Skeletal muscle tissue (tissue), 4 donors: ENCODE measurements around the gene NDUFS7. TPM values are rescaled to one million over a fixed set of nuclear protein-coding genes. Genes with fewer than 3 reads are reported as not detected.
A peak's percentile ranks its signal among the peaks of the same experiment; 100 is the strongest.
"Not testable (repeated sequence)": the region's sequence is repeated elsewhere in the genome, so short reads cannot be mapped to it uniquely, and the experiment has no call there.

Source experiments
- H3K27ac ChIP-seq: one replicate; pipeline ENCODE4 v1.7.0; 2013; ENCODE audit warnings: mild to moderate bottlenecking, low read depth, low read length, inconsistent platforms
- H3K27me3 ChIP-seq, 3 donors: one replicate each; pipeline ENCODE4 v1.7.0; 2013; ENCODE audit warnings: low read length in 3 of 3; ENCODE audit not compliant: control insufficient read depth in 3 of 3, insufficient read depth in 3 of 3
- H3K36me3 ChIP-seq, 3 donors: one replicate each; pipeline ENCODE4 v1.7.0; 2013; ENCODE audit warnings: low read length in 3 of 3; ENCODE audit not compliant: control insufficient read depth in 3 of 3, insufficient read depth in 3 of 3
- H3K4me1 ChIP-seq, 3 donors: one replicate each; pipeline ENCODE4 v1.7.0; 2013; ENCODE audit warnings: low read length in 3 of 3, mild to moderate bottlenecking in 3 of 3; ENCODE audit not compliant: control insufficient read depth in 3 of 3, insufficient read depth in 3 of 3
- H3K4me3 ChIP-seq, 3 donors: one replicate each; pipeline ENCODE4 v1.7.0; 2013; ENCODE audit warnings: low read length in 3 of 3
- H3K9ac ChIP-seq, 3 donors: one replicate each; pipeline ENCODE4 v1.7.0; 2013; ENCODE audit warnings: low read length in 3 of 3, mild to moderate bottlenecking in 3 of 3, moderate library complexity in 2 of 3, low read depth in 1 of 3
- H3K9me3 ChIP-seq, 3 donors: one replicate each; pipeline ENCODE4 v1.7.0; 2013; ENCODE audit warnings: low read length in 3 of 3; ENCODE audit not compliant: control insufficient read depth in 3 of 3
- total RNA-seq: library from RNA; depleted of rRNA; stranded (reverse); fragments of >200 nt; gene quantifications from one replicate; pipeline ENCODE4 v1.2.3, GENCODE V29; 2014
- donor health status: Osteomylitis.

Gene NDUFS7
- total RNA-seq, 1 donor from 2014 or later = 43.3 TPM

DNA sequence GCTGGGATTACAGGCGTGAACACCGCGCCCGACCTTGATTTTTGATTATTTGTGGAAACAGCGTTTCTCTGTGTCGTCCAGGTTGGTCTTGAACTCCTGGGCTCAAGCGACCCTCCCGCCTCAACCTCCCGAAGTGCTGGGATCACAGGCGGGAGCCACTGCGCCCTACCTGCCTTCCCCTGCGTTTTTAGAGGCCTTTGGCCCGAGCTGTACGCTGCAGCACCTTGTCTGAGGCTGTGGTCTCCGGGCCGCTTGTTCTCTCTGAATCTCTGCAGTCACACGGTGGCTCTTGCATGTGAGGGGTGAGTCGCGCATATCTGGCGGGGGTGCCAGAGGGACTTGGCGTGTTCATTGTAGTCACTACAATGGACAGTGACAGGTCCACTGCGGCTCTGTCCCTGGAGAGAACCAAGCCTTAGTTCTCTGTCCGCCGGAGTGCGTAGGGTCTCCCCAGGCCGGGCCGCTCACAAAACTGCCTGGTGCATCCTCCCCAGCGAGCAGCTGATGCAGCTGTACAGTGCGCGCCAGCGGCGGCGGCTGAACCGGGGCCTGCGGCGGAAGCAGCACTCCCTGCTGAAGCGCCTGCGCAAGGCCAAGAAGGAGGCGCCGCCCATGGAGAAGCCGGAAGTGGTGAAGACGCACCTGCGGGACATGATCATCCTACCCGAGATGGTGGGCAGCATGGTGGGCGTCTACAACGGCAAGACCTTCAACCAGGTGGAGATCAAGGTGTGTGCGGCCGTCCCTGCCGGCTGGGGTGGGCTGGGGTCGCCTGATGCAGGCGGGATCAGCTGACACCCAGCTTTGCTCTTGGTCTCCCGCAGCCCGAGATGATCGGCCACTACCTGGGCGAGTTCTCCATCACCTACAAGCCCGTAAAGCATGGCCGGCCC lies 56.1 kb downstream of the NDUFS7 start:
- not testable (repeated sequence) for H3K27ac ChIP-seq, H3K27me3 ChIP-seq, H3K9me3 ChIP-seq
- peak overlapping the region; percentile 78 to 94 (median 94) for H3K4me3 ChIP-seq
- peaks cover 14 to 38% (median 29%) of the 10 kb centered on the region in 3 donors for H3K4me1 ChIP-seq
- H3K9ac ChIP-seq = peak overlapping the region; percentile 92 to 94 (median 93)
- peaks cover 27 to 36% (median 27%) of the 10 kb centered on the region in 3 donors for H3K36me3 ChIP-seq

DNA sequence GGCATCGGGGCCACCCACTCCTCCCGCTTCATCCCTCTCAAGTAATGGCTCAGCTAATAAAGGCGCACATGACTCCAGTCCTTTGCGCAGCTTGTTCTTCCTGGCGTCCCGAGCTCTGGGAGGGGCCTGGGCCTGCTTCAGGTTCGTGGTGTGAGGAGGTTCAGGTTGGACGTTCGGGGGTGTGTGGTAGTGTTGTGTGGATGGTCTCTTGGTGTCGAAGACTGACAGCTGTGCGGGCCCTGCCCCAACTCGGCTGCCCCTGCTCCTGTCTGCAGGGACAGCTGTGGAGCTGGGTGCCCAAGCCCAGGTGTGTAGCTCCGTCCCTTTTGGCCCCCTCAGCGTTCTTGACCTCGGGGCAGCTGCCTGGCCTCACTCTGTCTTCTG lies 56.7 kb downstream of the NDUFS7 start:
- H3K9me3 ChIP-seq = no peaks in the 10 kb centered on the region
- H3K4me3 ChIP-seq = no peak overlapping the region
- H3K27me3 ChIP-seq = peaks cover 2 to 6% (median 3%) of the 10 kb centered on the region in 3 donors
- no peak overlapping the region for H3K27ac ChIP-seq
- H3K36me3 ChIP-seq = peaks cover 26 to 34% (median 26%) of the 10 kb centered on the region in 3 donors
- H3K9ac ChIP-seq = peak overlapping the region in 1 of 3 donors; percentile 16
- H3K4me1 ChIP-seq = peaks cover 14 to 44% (median 33%) of the 10 kb centered on the region in 3 donors

DNA sequence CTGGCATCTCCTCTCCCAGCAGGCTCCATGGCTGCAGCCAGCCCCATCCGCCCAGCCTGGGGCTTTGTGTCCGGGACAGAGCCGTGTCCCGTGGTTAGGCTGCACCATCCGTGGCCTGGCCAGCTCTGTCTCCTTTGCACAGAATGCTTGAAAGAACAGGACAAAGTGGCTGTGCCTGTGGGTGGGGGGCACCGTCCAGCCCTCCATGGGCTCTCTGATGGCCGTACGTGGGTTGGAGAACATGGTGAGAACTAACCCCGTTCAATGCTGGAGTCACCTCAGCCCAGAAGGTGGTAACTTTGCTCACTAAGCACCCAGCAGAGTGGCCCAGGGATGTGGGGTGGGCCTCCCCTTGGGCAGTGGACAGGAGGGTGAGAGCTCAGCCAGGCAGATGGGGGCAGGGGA lies 57.3 kb downstream of the NDUFS7 start:
- Histone ChIP-seq H3K36me3 (peaks cover 22 to 31% (median 24%) of the 10 kb centered on the region in 3 donors), H3K27me3 (peaks cover 5 to 10% (median 6%) of the 10 kb centered on the region in 3 donors), H3K9ac (no peak overlapping the region), H3K9me3 (no peaks in the 10 kb centered on the region), H3K27ac (no peak overlapping the region), H3K4me3 (no peak overlapping the region), H3K4me1 (peaks cover 14 to 46% (median 34%) of the 10 kb centered on the region in 3 donors)

DNA sequence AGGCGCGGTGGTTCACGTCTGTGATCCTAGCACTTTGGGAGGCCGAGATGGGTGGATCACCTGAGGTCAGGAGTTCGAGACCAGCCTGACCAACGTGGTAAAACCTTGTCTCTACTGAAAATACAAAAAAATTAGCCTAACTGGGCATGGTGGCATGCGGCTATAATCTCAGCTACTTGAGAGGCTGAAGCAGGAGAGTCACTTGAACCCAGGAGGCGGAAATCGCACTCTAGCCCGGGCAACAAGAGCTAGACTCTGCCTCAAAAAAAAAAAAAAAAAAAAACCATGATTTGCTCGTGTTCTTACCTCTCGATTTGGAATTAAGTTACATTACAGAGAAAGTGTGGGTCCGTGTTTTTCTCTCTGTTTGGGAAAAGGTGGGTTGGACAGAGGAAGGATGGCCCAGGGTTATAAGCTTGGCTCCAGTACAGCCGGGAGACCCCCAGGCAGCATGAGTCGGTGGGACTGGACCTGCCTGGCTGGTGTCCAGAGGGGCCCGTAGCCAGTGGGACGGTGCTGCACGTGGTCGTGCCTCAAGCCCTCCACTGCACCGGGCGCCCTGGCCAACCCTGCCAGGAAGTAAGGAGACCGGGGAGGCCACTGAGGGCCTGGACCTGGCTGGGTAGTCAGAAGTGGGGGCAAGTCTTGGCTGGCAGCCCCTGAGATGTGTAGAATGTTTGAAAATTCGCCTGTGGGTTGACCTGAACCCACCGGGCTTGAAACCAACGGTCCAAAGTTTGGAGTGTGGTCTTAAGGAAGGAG lies 58.2 kb downstream of the NDUFS7 start:
- Histone ChIP-seq H3K9me3 (no peaks in the 10 kb centered on the region), H3K27me3 (peaks cover 8 to 18% (median 14%) of the 10 kb centered on the region in 3 donors), H3K9ac (no peak overlapping the region), H3K4me1 (peaks cover 10 to 40% (median 30%) of the 10 kb centered on the region in 3 donors), H3K36me3 (peaks cover 22 to 31% (median 24%) of the 10 kb centered on the region in 3 donors), H3K4me3 (no peak overlapping the region), H3K27ac (no peak overlapping the region)

Other genes with a start within 250 kb of the NDUFS7 start
- gene SBNO2, start 209.6 kb upstream of the NDUFS7 start, total RNA-seq = 10.4 TPM
- gene STK11, start 178.1 kb upstream of the NDUFS7 start, total RNA-seq = 51.7 TPM
- not detected for gene CBARP, start 145.9 kb upstream of the NDUFS7 start, total RNA-seq
- 24.5 TPM for gene ATP5F1D, start 142.2 kb upstream of the NDUFS7 start, total RNA-seq
- gene MIDN, start 135.3 kb upstream of the NDUFS7 start, total RNA-seq = 5.2 TPM
- 413 TPM for gene CIRBP, start 114.6 kb upstream of the NDUFS7 start, total RNA-seq
- 9.4 TPM for gene FAM174C, start 108.4 kb upstream of the NDUFS7 start, total RNA-seq
- 1.0 TPM for gene EFNA2, start 98.0 kb upstream of the NDUFS7 start, total RNA-seq
- gene GAMT, start 17.6 kb downstream of the NDUFS7 start, total RNA-seq = 101 TPM
- 27.1 TPM for gene DAZAP1, start 23.7 kb downstream of the NDUFS7 start, total RNA-seq
- gene RPS15, start 54.5 kb downstream of the NDUFS7 start, total RNA-seq = 354 TPM
- 1.0 TPM for gene APC2, start 66.2 kb downstream of the NDUFS7 start, total RNA-seq
- gene C19orf25, start 95.3 kb downstream of the NDUFS7 start, total RNA-seq = 11.5 TPM
- 0.52 TPM for gene PCSK4, start 106.4 kb downstream of the NDUFS7 start, total RNA-seq
- gene REEP6, start 107.3 kb downstream of the NDUFS7 start, total RNA-seq = 2.1 TPM
- 3.1 TPM for gene ADAMTSL5, start 129.1 kb downstream of the NDUFS7 start, total RNA-seq
- not detected for gene PLK5, start 140.2 kb downstream of the NDUFS7 start, total RNA-seq
- gene MEX3D, start 184.4 kb downstream of the NDUFS7 start, total RNA-seq = 21.4 TPM
- 51.7 TPM for gene MBD3, start 209.0 kb downstream of the NDUFS7 start, total RNA-seq
- gene UQCR11, start 221.6 kb downstream of the NDUFS7 start, total RNA-seq = 82.5 TPM